Stomach (tissue), 9 donors: ENCODE results near the gene UBE3A. TPM values are rescaled to one million over a fixed set of nuclear protein-coding genes. Genes with fewer than 3 reads are reported as not detected.

Experiments
- DNase-seq, 2 donors: peaks; one replicate each; pipeline versions ENCODE4 v3.0.0 to v3.0.0-alpha.2; 2013 to 2019
- H3K27ac ChIP-seq, 5 donors: fragments of 200-600 bp in 4 of 5; sonication (generic) in 4 of 5; one replicate each; pipeline ENCODE4 v1.5.1; 2013 to 2019; ENCODE audit warnings: mild to moderate bottlenecking in 1 of 5, moderate library complexity in 1 of 5
- H3K27me3 ChIP-seq, 3 donors: fragments of 200-600 bp; sonication (generic); one replicate each; pipeline ENCODE4 v1.5.1; 2017 to 2019; ENCODE audit warnings: mixed run types in 1 of 3
- H3K36me3 ChIP-seq, 4 donors: fragments of 200-600 bp; sonication (generic); 1 replicate in 3 of 4; 2 replicates in 1 of 4; pipeline ENCODE4 v1.5.1; 2016 to 2019
- H3K4me1 ChIP-seq, 4 donors: fragments of 200-600 bp; sonication (generic); one replicate each; pipeline ENCODE4 v1.5.1; 2016 to 2019
- H3K4me3 ChIP-seq, 4 donors: fragments of 200-600 bp; sonication (generic) in 3 of 4; one replicate each; pipeline ENCODE4 v1.5.1; 2016 to 2019; ENCODE audit warnings: mild to moderate bottlenecking in 1 of 4
- H3K9me3 ChIP-seq, 4 donors: fragments of 200-600 bp; sonication (generic); one replicate each; pipeline ENCODE4 v1.5.1; 2016 to 2019
- EP300 ChIP-seq: sonication (generic); formaldehyde crosslinking; IDR thresholded peaks from one replicate; pipeline ENCODE4 v1.6.1; 2017; ENCODE audit warnings: antibody characterized with exemption
- POLR2A ChIP-seq, 4 donors: fragments of 450-650 bp; IDR thresholded peaks; one replicate each; pipeline ENCODE4 v1.6.1; 2016; ENCODE audit warnings: antibody characterized with exemption in 4 of 4, control low read depth in 2 of 4, mild to moderate bottlenecking in 1 of 4, moderate library complexity in 1 of 4
- POLR2AphosphoS5 ChIP-seq, 3 donors: sonication (generic); formaldehyde crosslinking; IDR thresholded peaks; one replicate each; pipeline ENCODE4 v1.6.1; 2016; ENCODE audit warnings: antibody characterized with exemption in 3 of 3
- WGBS, 5 donors: extraction: QIAGEN DNeasy Blood & Tissue Kit in 3 of 5; methylation state at CpG; one replicate each; pipeline versions ENCODE4 v1.1.5 to v1.1.7; 2013 to 2018; 5-methylcytosine and 5-hydroxymethylcytosine counted together
- intact Hi-C: fragments of 100-400 bp; cut with DNase I; formaldehyde crosslinking; loops from one replicate; pipeline ENCODE4 v1.15.1; 2023; ENCODE audit warnings: low total_unique reads
- polyA plus RNA-seq, 3 donors: library from polyadenylated mRNA; stranded (reverse); fragments of 200-250 nt; gene quantifications; one replicate each; pipeline ENCODE4 v1.2.3, GENCODE V29; 2013
- total RNA-seq, 5 donors: library from RNA; depleted of rRNA; stranded (reverse); fragments of >200 nt; gene quantifications; one replicate each; pipeline versions ENCODE4 v1.1.0 to v1.2.3, GENCODE V29; 2014 to 2016
- TF ChIP-seq, protein P1 (sequence below), 7 experiments: fragments of 450-650 bp in 4 of 7; fragments of 200-600 bp in 3 of 7; sonication (generic) in 3 of 7; IDR thresholded peaks; one replicate each; pipeline ENCODE4 v1.5.1; 2016 to 2019; ENCODE audit warnings: antibody characterized with exemption in 7 of 7, control low read depth in 2 of 7, mild to moderate bottlenecking in 1 of 7
- donor health status: healthy with polysubstance abuse.
- donor health status: Bipolar disorder and iron deficiency.
- donor health status: healthy.

The UBE3A gene
- total and polyA plus RNA-seq, 8 donors = 11.0 to 209 (median 59.2) TPM

- H3K4me3 ChIP-seq = no peak overlapping the region
- H3K4me1 ChIP-seq = no peaks in the 10 kb centered on the region
- intact Hi-C loops = no loop called here
- H3K27me3 ChIP-seq = no peaks in the 10 kb centered on the region
- H3K36me3 ChIP-seq = no peaks in the 10 kb centered on the region
- TF ChIP-seq, protein P1, sequence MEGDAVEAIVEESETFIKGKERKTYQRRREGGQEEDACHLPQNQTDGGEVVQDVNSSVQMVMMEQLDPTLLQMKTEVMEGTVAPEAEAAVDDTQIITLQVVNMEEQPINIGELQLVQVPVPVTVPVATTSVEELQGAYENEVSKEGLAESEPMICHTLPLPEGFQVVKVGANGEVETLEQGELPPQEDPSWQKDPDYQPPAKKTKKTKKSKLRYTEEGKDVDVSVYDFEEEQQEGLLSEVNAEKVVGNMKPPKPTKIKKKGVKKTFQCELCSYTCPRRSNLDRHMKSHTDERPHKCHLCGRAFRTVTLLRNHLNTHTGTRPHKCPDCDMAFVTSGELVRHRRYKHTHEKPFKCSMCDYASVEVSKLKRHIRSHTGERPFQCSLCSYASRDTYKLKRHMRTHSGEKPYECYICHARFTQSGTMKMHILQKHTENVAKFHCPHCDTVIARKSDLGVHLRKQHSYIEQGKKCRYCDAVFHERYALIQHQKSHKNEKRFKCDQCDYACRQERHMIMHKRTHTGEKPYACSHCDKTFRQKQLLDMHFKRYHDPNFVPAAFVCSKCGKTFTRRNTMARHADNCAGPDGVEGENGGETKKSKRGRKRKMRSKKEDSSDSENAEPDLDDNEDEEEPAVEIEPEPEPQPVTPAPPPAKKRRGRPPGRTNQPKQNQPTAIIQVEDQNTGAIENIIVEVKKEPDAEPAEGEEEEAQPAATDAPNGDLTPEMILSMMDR (IDR thresholded peaks at IDR 0.05) = no peak
- TF ChIP-seq POLR2A (IDR thresholded peaks at IDR 0.05) (no peak), EP300 (no peak)
- peaks cover 3 to 60% (median 28%) of the 10 kb centered on the region in 4 donors for H3K9me3 ChIP-seq
- no peak for DNase-seq
- WGBS, 5 donors = 27 to 36% (median 29%) methylated on average over 1 of the region's 1 CpG
- no peak overlapping the region for H3K27ac ChIP-seq
Measured at GRCh38 chr15:25323420-25323819, 115.4 kb downstream of the UBE3A start.

DNA sequence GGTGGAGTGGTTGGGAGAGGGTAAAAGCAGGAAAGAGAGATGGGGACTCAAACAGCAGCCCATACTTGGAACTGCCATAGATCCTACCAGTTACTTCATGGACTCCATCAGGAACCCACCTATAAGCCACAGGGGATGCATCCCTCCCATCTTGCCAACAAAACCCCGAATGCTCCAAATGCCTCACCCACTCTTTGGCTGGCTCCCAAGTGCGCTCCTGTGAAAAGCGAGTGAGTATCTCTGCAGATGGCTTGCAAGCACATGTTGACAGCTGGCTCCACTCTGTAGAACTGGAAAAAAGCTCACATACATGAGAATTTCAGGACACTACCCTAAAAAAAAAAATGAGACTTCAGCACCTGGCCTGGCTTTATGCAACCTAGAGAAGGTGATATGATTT is 151.0 kb downstream of the UBE3A start:
- TF ChIP-seq EP300 = no peak
- no peak for TF ChIP-seq POLR2A (IDR thresholded peaks at IDR 0.05)
- TF ChIP-seq, protein P1 (IDR thresholded peaks at IDR 0.05) = no peak
- no peak for TF ChIP-seq POLR2AphosphoS5 (IDR thresholded peaks at IDR 0.05)
- 87 to 94% (median 92%) methylated on average over 2 to 3 of the region's 3 CpGs for WGBS, 5 donors

More for the DNA sequence above, 151.0 kb downstream of the UBE3A start:
- no peaks in the 10 kb centered on the region for H3K36me3 ChIP-seq
- no peak overlapping the region for H3K27ac ChIP-seq
- H3K4me3 ChIP-seq = no peak overlapping the region
- H3K27me3 ChIP-seq = no peaks in the 10 kb centered on the region
- H3K4me1 ChIP-seq = no peaks in the 10 kb centered on the region
- intact Hi-C loops = no loop called here
- H3K9me3 ChIP-seq = peaks cover 0 to 35% (median 11%) of the 10 kb centered on the region in 4 donors
- no peak for DNase-seq
